Activated CD8-positive, alpha-beta memory T cell treated with anti-CD3 and anti-CD28 coated beads, Interleukin-2, amount 50 U/mL, for 1 hour (primary cell): ENCODE data around the gene NFKBIZ.
"Not testable (repeated sequence)": the region's sequence is repeated elsewhere in the genome, so short reads cannot be mapped to it uniquely, and the experiment has no call there.

ENCODE experiments used
- DNase-seq: peaks from one replicate; pipeline ENCODE4 v3.0.0-alpha.2; 2020; ENCODE audit errors: extremely low read depth

Gene NFKBIZ

DNA sequence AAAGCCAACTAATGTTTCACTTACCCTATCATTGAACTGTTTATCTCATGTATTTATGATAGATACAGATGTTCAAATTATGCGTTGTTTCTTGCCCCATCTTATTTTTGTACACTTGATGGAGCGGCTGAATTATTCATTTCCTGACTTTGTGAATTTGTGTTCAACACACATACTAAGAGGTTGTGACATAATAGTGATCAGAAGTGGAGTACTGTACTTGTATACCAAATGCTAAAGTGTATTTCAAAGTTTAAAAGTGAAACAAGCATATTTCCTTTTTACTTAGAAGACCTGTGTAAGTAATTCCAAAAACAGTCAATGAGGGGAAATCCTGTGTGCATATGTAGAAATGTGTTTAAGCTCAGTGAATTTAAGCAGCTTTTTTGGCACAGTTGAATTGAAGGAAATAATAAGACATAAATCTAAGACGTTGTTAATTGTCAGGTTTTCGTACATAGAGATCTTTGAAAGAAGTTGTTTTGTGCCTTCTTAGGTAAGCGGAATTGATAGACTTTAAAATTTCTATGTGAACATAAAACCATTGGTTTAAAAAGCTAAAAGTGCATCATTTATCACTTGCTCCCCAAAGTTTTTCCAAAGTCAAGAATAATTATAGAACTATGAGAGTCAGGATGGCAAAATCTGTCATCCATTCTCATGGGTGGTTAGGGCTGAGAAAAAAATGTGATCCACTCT is 1.9 kb downstream of the NFKBIZ start:
- no peak for DNase-seq

DNA sequence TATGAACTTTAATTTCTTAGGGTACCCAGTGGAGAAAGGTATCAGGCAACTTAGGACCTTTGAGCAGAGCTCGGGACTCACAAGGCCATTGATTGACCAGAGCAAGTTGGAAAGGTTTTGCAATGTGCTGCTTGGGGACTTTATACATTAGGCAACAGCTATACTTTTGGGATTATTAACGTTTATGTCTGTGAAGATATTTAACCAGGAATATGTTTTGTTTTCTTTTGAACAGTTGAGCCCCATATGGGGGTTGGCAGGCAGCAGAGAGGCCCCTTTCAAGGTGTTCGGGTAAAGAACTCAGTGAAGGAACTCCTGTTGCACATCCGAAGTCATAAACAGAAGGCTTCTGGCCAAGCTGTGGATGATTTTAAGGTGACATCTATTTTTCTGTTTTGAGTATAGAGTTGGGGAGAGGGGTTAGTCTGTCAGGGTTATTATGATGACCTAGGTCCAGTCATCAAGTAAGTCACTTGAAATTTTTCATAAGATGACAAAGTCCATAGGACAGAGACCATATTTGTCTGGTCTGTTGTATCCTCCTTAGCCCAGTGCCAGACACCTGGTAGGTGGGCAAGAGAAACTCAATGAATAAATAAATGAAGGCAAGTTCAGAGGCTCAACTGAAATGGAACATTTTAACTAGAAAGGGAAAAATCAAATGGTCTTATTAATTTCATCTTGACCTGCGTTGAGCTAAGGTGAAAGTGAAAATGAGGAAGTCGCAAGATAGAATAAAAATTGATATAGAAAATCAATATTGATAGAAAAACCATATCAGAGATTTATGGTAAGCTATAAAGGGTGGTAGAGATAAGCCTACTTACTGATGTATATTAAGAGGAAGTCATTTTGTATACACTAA is 2.8 kb downstream of the NFKBIZ start:
- DNase-seq, result no peak

DNA sequence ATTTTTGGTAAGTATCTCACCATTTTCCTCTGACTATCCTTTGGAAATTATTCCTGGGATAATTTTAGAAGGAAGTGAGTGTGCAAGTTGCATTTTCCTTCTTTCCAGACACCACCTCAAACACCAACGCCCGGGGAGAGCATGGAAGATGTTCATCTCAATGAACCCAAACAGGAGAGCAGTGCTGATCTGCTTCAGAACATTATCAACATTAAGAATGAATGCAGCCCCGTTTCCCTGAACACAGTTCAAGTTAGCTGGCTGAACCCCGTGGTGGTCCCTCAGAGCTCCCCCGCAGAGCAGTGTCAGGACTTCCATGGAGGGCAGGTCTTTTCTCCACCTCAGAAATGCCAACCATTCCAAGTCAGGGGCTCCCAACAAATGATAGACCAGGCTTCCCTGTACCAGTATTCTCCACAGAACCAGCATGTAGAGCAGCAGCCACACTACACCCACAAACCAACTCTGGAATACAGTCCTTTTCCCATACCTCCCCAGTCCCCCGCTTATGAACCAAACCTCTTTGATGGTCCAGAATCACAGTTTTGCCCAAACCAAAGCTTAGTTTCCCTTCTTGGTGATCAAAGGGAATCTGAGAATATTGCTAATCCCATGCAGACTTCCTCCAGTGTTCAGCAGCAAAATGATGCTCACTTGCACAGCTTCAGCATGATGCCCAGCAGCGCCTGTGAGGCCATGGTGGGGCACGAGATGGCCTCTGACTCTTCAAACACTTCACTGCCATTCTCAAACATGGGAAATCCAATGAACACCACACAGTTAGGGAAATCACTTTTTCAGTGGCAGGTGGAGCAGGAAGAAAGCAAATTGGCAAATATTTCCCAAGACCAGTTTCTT is 3.9 kb downstream of the NFKBIZ start:
- no peak for DNase-seq

DNA sequence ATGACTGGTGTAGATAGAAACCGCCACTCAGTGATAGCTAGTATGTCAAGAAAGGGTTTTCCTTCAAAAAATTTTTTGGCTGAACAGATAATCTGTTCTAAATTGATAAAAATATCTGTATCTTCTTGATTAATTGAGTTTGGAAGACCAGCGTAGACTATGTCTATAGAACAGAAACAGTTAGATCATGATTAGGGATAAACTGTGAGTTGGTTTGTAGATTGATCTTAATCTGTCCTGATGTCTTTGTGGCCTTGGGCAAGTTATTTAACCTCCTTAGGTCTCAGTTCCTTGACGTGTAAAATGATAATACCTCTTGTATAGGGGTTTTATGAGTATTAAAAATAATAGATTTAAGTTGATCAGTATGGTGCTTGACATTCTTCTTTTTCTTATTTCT is 4.7 kb downstream of the NFKBIZ start:
- DNase-seq, result no peak

DNA sequence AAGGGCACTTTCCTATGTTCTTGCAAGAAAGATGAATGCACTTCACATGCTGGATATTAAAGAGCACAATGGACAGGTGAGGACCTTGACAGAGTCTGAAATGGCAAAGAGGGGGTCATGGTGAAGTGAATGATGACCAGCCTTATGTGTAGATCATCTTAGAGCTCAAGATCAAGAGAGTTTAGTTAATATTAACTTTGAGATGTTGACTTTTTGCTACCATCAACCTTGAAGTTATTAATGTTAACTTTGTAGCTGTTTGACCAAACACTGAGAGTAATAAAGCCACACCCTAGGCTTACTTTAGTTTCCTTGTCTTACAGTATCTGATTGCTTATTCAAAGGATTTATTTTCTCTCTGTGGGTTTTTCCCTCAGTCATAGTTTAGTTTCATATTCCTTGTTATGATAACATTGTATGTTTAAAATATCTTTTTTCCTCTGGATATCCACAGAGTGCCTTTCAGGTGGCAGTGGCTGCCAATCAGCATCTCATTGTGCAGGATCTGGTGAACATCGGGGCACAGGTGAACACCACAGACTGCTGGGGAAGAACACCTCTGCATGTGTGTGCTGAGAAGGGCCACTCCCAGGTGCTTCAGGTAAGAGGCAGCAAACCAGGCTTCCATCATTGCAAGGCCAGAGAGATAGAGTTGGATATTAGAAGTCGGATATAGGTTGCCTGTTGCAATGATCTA is 5.4 kb downstream of the NFKBIZ start:
- DNase-seq, result no peak

DNA sequence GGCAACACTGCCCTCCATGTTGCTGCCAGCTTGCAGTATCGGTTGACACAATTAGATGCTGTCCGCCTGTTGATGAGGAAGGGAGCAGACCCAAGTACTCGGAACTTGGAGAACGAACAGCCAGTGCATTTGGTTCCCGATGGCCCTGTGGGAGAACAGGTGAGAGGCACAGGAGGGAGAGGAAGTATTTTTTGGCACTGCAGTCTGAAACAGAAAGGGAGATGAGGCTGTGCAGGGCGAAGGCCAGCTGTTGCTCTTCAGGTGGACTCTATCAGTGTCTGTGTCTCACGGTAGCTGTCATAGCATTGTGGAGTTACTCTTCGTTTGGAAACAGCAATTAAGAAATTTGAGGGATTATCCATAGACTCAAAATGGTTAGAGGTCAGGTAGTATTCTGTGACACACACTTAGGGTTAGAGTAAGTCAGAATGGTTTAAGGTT is 8.0 kb downstream of the NFKBIZ start:
- DNase-seq, result no peak

DNA sequence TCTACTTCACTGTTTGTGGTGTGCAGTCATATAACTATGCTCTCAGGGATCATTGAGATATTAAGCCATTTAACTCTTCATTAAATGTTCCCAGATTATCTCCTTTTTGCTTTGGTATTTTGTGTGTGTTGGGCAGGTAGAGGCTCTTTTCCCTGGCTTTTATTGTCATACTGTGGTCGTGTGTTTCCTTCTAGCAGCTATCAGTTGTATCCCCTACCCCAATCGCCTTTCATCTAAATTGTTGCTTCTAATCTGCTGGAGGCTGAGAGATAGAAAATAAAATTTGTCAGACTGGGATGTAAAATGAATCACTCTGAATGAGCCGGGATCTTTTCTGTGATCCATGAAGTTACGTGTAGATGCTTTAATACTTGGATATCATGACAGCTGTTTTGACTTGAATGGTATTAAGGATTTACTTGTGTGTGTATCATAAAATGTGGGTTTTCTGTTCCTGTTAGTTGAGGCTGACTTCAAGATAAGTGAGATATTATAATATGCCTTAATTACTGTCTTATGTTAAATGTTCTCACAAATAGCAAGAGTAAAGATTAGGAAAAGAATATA is 9.2 kb downstream of the NFKBIZ start:
- DNase-seq, result no peak

DNA sequence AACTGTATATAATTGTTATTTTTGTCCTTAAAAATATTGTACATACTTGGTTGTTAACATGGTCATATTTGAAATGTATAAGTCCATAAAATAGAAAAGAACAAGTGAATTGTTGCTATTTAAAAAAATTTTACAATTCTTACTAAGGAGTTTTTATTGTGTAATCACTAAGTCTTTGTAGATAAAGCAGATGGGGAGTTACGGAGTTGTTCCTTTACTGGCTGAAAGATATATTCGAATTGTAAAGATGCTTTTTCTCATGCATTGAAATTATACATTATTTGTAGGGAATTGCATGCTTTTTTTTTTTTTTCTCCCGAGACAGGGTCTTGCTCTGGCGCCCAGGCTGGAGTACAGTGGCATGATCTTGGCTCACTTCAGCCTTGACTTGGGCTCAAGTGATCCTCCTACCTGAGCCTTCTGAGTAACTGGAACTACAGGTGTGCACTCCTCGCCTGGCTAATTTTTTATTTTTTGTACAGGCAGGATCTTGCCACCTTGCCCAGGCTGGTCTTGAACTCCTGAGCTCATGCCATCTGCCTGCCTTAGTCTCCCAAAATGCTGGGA is 10.7 kb downstream of the NFKBIZ start:
- DNase-seq, result no peak

DNA sequence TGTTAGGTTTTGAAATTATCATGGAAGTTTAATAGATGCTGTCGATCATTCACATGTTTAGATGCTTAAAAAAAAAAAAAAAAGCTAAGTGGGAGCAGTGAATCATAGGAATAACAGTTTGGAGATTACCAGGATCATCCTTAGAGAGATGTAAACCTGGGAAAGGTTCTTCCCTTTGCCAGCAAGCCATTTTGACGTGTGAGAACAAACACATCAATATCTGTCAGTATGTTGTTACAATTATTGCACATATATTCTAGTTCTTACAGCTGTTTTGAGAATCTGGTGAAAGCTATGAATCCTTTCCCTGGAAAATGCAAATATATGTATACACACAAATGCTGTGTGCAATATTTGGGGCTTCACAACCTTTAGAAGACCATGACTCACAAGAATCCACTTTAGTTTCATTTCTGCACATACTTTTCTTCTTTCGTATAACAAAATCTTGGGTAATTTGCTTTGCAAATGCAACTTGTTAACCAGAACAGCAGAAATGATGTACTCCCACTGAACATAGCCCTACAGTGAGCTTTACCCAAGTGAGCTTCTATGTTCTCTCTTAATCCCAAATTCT is 12.0 kb downstream of the NFKBIZ start:
- DNase-seq, result no peak

DNA sequence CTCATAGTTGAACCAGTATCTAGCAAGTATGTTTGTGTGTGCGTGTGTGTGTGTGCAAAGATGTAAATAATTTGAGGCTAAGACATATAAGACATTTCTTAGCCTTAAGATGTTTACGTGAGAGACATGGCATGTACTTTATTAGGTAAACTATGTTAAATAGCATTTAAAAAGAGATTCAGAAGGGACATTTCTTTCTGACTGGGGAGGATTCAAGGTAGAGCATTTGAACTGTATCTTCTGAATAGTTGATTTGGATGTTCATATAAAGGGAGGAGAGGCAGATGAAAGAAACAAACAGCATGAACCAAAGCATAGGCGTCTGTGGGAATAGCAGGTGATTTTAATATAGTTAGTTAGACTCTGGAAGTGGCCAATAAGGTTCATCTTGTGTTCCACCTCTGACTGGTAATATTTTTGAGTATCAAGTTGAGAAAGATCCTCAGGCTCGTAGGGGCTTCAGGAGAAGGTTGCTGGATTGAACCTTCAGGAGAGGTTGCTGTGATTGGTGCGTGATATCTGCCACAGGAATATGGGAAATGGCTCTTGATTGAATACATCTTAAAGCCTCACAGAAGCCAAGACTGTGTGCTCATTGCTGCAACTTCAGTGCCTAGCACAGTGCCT is 12.6 kb downstream of the NFKBIZ start:
- no peak for DNase-seq

DNA sequence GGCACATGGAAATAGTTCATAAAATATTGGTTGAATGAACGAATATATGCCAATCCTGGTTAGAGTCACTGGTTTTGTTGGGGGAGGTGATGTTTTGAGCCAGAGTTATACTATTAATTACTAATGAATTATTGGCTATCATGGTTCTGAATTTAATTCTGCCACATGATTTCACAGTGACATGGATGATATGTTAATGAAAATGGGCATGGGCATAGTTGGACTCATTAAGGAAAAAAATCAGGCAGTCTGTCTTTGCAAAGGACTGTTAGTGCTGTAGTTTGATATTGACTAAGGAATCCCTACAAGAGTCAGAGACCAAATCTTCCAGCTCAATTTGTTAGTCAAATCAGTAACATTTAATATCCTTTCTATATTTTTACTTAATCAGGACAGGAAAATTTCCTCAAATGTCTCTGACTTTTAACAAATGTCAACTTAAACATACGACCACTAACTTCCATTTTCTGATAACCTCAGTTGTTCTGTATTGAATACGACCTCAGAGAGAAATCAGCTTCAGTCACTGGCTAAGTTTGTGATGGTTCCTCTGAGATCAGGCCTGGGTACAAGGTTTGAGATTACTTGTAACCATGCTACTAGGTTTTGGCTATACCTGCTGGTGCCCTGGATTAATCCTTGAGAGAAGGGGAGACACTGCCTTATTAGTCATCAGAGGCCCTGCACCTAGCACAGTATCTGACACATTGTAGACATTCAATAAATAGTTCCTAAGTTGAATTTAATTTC is 13.3 kb downstream of the NFKBIZ start:
- DNase-seq, result no peak

DNA sequence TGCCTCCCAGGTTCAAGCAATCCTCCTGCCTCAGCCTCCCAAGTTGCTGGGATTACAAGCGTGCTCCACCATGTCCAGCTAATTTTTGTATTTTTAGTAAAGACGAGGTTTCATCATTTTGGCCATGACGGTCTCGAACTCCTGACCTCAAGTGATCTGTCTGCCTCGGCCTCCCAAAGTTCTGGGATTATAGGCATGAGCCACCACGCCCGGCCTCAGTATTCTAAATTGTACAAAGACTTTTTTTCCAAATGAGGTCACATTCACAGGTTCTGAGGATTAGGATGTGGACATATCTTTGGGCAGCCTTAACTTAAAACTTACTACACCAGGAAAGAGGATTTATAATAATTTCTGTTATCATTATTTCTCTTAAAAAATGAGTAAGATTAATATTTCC is 15.6 kb downstream of the NFKBIZ start:
- not testable (repeated sequence) for DNase-seq

DNA sequence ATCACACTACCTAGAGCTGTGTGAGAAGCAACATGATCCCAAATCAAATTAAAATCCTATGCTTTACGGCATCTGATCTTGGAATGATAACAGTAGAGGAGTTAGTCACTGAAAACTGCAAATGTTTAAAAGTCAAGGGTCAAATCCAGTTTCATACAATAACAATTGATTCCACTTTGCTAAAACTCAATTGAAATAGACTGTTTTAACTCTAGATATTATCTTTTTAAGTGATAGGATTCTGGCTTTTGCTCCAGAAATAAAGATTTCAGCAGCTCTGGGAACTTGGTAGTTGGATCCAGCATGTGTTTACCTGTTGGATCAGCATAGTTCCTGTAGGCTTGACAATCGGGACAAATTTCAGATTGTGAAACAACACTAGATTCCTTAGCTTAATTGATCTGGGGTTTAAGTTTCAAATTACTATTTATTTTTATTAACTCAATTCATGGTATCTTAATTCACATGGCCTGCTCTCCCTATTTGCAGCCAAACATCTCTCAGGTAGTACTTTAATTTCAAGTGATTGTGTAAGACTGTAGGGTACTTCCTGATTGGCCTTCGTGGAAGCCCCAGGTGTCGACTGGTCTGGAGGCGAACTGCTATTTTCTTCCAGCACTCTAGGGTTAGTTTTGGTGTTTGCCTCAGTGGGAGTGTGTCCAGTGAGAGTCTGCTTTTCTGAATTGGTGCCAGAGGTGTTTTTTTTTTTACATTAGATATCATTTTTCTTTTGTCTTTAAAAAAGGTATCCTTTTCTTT is 16.6 kb downstream of the NFKBIZ start:
- no peak for DNase-seq

DNA sequence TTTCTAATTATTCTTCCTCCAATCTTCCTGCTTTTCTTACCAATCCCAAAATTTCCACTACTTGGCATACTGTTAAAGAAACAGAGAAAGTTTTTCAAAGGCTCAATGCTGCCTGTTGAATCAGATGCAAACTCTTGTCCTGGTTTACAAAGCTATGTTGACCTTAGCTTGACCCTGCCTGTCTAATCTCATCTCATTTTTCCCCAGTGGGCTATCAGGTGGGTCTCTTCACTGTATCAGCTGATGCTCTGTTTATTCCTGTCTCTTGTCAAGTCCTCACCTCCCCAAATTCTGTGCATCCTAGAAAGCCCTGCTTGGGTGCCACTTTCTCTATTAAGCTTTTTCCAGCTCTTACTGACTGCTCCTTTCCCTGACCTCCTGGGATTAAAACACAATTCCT is 18.2 kb downstream of the NFKBIZ start:
- no peak for DNase-seq

DNA sequence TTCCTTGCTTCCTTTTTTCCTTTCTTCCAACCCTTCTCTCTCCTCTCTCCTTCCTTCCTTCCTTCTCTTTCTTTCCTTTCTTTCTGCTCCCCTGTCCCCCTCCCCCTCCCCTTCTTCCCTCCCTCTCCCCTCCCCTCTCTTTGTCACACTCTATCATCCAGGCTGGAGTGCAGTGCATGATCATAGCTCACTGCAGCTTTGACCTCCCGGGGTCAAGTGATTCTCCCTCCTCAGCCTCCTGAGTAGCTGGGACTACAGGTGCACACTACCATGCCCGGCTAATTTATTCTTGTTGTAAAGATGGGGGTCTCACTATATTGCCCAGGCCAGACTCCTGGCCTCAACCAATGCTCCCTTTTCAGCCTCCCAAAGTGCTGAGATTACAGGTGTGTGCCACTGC is 18.7 kb downstream of the NFKBIZ start:
- no peak for DNase-seq

DNA sequence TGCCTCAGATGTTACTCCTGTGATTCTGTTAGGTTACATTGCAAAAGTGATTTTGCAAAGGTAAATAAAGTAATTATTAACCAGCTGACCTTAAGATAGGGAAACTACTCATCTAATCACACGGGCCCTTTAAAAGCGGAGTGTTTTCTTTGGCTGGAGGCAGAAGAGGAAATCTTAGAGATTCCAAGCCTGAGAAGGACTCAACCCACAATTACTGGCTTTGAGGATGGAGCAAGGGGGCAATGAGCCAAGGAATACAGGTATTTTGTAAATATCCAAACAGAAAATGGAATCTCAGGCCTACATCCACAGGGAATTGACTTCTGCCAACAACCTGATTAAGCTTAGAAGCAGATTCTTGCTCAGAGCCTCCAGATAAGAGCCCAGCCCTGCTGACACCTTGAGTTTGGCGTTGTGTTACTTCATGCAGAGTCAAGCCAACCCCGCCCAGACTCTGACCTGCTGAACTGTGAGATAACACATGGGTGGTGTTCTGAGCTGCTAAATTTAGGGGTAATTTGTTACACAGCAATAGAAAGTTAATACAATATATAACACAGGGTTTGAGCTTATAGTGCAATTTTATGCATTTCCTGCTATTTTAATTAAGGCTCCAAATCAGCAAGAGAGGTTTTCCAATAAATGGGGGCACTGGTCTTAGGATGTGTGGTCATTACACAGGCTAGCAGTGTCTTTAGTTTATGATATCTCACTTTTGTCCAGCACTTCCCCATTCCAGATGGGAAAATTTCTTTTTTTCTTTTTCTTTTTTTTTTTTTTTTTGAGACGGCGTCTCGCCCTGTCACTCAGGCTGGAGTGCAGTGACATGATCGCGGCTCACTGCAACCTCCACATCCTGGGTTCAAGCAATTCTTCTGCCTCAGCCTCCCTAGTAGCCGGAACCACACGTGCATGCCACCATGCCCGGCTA is 19.5 kb downstream of the NFKBIZ start:
- no peak for DNase-seq

DNA sequence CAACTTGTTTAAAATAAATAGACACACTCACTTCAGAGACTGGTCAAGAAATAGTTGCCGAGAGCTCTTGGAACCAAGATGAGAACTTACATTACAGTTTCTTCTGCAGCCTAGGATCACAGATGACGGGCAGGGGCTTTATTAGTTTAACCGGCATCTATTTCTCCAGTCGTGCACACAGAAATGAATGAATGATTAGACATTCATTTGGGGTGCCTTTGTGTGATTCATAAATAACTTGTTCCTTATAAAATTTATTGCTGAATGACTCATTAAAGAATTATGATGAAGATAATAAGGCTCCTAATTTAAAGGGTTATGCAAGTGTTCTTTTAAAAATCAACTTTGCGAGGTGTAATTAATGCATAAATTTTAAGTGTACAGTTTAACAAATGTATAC is 20.8 kb downstream of the NFKBIZ start:
- DNase-seq, result no peak

DNA sequence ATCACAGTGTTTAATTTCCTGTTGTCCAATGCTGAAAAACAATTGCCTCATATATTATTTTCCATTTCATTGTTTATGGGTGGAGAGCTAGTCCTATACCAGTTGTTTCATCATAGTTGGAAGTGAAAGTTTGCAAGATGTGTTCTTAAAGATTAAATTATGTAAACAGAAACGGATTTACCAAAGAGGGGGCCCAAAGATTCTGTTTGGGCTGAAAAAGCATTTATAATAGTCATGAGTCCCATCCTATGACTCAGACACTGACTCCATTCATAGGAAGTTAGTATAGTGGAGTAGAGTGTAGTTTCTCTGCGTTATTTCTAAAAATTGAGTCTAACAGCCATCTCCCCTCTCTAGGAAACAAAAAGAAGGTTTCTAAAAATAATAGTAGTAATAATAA is 24.3 kb downstream of the NFKBIZ start:
- no peak for DNase-seq
